ENCODE measurements around the gene CTSO. TPM values are rescaled to one million over a fixed set of nuclear protein-coding genes. Genes with fewer than 3 reads are reported as not detected.

CTSO gene
- total and polyA plus RNA-seq, 2 donors (not counting 3 experiments of a cell fraction or from before 2014, with no cell fraction given), result 7.9 to 8.5 TPM

- no peaks in the 10 kb centered on the region for H3K27me3 ChIP-seq (ENCODE audit: control insufficient read depth in 2 of 2, insufficient read depth in 2 of 2, low read length in 2 of 2)
- no peak overlapping the region for H3K4me3 ChIP-seq (replicated peaks in 1 of 3; ENCODE audit: insufficient read depth in 1 of 3, low read depth in 1 of 3, low read length in 3 of 3)
- no peaks in the 10 kb centered on the region for H3K9me1 ChIP-seq (replicated peaks; ENCODE audit: control insufficient read depth, extremely low read depth, insufficient read depth, low read length)
- H2AFZ ChIP-seq (ENCODE audit: low read depth, low read length), result no peak overlapping the region
- TF ChIP-seq GATA2 (IDR thresholded peaks at IDR 0.05; ENCODE audit: insufficient read depth, insufficient read length, low read depth, low read length) (no peak), MAX (IDR thresholded peaks at IDR 0.05; ENCODE audit: insufficient read depth, insufficient read length) (no peak), POLR2AphosphoS5 (IDR thresholded peaks at IDR 0.05; ENCODE audit: insufficient read depth, low read depth, low read length) (no peak), JUN (IDR thresholded peaks at IDR 0.05; ENCODE audit: borderline replicate concordance, insufficient read depth, insufficient read length, low read depth) (no peak), MYC (IDR thresholded peaks at IDR 0.05; ENCODE audit: low read depth, low read length) (no peak)
- H3K79me2 ChIP-seq (ENCODE audit: control insufficient read depth, insufficient read depth, low read length), result no peaks in the 10 kb centered on the region
- no peak overlapping the region for H3K27ac ChIP-seq (ENCODE audit: insufficient read depth, low read depth, low read length)
- intact Hi-C loops (cut with micrococcal nuclease), result no loop called here
- POLR2A ChIA-PET, result no interaction called here
- dilution Hi-C loops (cut with MboI; ENCODE audit: extremely low pct_ligation_motif_present, low sequenced_read_pairs), result no loop called here
- CTCF ChIA-PET, result no interaction called here
- FAIRE-seq (no peak), DNase-seq (ENCODE audit: low read depth, low spot score) (no peak)
- no peaks in the 10 kb centered on the region for H3K36me3 ChIP-seq (ENCODE audit: control insufficient read depth in 2 of 2, extremely low read depth in 1 of 2, insufficient read depth in 2 of 2, low read length in 2 of 2)
- BruUV-seq (replicated peaks), result no TSS peak
- H3K4me1 ChIP-seq (ENCODE audit: control insufficient read depth, extremely low read depth, insufficient read depth, low read length), result no peaks in the 10 kb centered on the region
- no peaks in the 10 kb centered on the region for H3K9me3 ChIP-seq (replicated peaks; ENCODE audit: control insufficient read depth, insufficient read depth, low read length)
- H3K9ac ChIP-seq (replicated peaks; ENCODE audit: extremely low read depth, insufficient read depth, low read length), result no peak overlapping the region
- no peak overlapping the region for H3K4me2 ChIP-seq (ENCODE audit: insufficient read depth, low read length)
- no peaks in the 10 kb centered on the region for H4K20me1 ChIP-seq (replicated peaks; ENCODE audit: control insufficient read depth, extremely low read depth, insufficient read depth, low read length)
Observed at GRCh38 chr4:155909615-155910226, 43.9 kb downstream of the CTSO start.

GRCh38 chr4:155908187-155909139 lies 45.2 kb downstream of the CTSO start:
- Histone ChIP-seq H3K36me3 (ENCODE audit: control insufficient read depth in 2 of 2, extremely low read depth in 1 of 2, insufficient read depth in 2 of 2, low read length in 2 of 2) (no peaks in the 10 kb centered on the region), H3K4me3 (replicated peaks in 1 of 3; ENCODE audit: insufficient read depth in 1 of 3, low read depth in 1 of 3, low read length in 3 of 3) (no peak overlapping the region), H3K4me2 (ENCODE audit: insufficient read depth, low read length) (no peak overlapping the region), H3K9ac (replicated peaks; ENCODE audit: extremely low read depth, insufficient read depth, low read length) (no peak overlapping the region), H3K9me1 (replicated peaks; ENCODE audit: control insufficient read depth, extremely low read depth, insufficient read depth, low read length) (no peaks in the 10 kb centered on the region), H3K27me3 (ENCODE audit: control insufficient read depth in 2 of 2, insufficient read depth in 2 of 2, low read length in 2 of 2) (no peaks in the 10 kb centered on the region), H4K20me1 (replicated peaks; ENCODE audit: control insufficient read depth, extremely low read depth, insufficient read depth, low read length) (no peaks in the 10 kb centered on the region), H3K79me2 (ENCODE audit: control insufficient read depth, insufficient read depth, low read length) (no peaks in the 10 kb centered on the region), H2AFZ (ENCODE audit: low read depth, low read length) (no peak overlapping the region), H3K27ac (ENCODE audit: insufficient read depth, low read depth, low read length) (no peak overlapping the region), H3K4me1 (ENCODE audit: control insufficient read depth, extremely low read depth, insufficient read depth, low read length) (no peaks in the 10 kb centered on the region), H3K9me3 (replicated peaks; ENCODE audit: control insufficient read depth, insufficient read depth, low read length) (no peaks in the 10 kb centered on the region)
- no peak for FAIRE-seq
- BruUV-seq (replicated peaks), result no TSS peak
- intact Hi-C loops (cut with micrococcal nuclease), result no loop called here
- dilution Hi-C loops (cut with MboI; ENCODE audit: extremely low pct_ligation_motif_present, low sequenced_read_pairs), result no loop called here
- ChIA-PET CTCF (no interaction called here), POLR2A (no interaction called here)
- TF ChIP-seq POLR2A (IDR thresholded peaks at IDR 0.05; ENCODE audit: low read depth, low read length), result no peak
- no peak for TF ChIP-seq CTCF (IDR thresholded peaks at IDR 0.05; ENCODE audit: extremely low read depth in 1 of 2, insufficient read depth in 1 of 2, low read depth in 1 of 2, low read length in 2 of 2)
- TF ChIP-seq MAX (IDR thresholded peaks at IDR 0.05; ENCODE audit: insufficient read depth, insufficient read length), result no peak
- no peak for TF ChIP-seq EZH2 (IDR thresholded peaks at IDR 0.05; ENCODE audit: borderline replicate concordance, low read depth, low read length, severe bottlenecking)
- TF ChIP-seq POLR2AphosphoS5 (IDR thresholded peaks at IDR 0.05; ENCODE audit: insufficient read depth, low read depth, low read length), result no peak
- no peak for TF ChIP-seq JUN (IDR thresholded peaks at IDR 0.05; ENCODE audit: borderline replicate concordance, insufficient read depth, insufficient read length, low read depth)
- TF ChIP-seq MYC (IDR thresholded peaks at IDR 0.05; ENCODE audit: low read depth, low read length), result no peak
- DNase-seq (ENCODE audit: low read depth, low spot score), result no peak

All from endothelial cell of umbilical vein (primary cell).